ENCODE data around the gene CAP2.

- no peak for TF ChIP-seq FOXJ3 (CRISPR knock-in tag; IDR thresholded peaks at IDR 0.05; ENCODE audit: borderline replicate concordance)
- TF ChIP-seq CTCF (IDR thresholded peaks at IDR 0.05), result no peak
- TF ChIP-seq JUN (CRISPR knock-in tag; IDR thresholded peaks at IDR 0.05), result no peak
- no peak for TF ChIP-seq USF1 (CRISPR knock-in tag; IDR thresholded peaks at IDR 0.05)
- TF ChIP-seq TEAD1 (CRISPR knock-in tag; IDR thresholded peaks at IDR 0.05), result no peak
- TF ChIP-seq ZNF263 (CRISPR knock-in tag; IDR thresholded peaks at IDR 0.05; ENCODE audit: low read depth), result no peak
- TF ChIP-seq ZNF512 (CRISPR knock-in tag; IDR thresholded peaks at IDR 0.05; ENCODE audit: borderline replicate concordance), result no peak
Observed at GRCh38 chr6:17457405-17457804, 64.0 kb downstream of the CAP2 start.
